Umbilical cord (tissue), 1 donor: ENCODE results near the gene CDH22. TPM values are rescaled to one million over a fixed set of nuclear protein-coding genes. Genes with fewer than 3 reads are reported as not detected.

ENCODE experiments used
- total RNA-seq: library from RNA; depleted of rRNA; stranded (reverse); fragments of >200 nt; gene quantifications from one replicate; pipeline ENCODE4 v1.2.3, GENCODE V29; 2014; ENCODE audit warnings: low replicate concordance; ENCODE audit not compliant: insufficient read depth

CDH22 gene
- total RNA-seq, 1 donor from 2014 or later, result 0.24 TPM

Other genes starting within 250 kb of the CDH22 start
- gene NCOA5, start 218.5 kb downstream of the CDH22 start, total RNA-seq, result 3.4 TPM
- gene CD40, start 190.2 kb downstream of the CDH22 start, total RNA-seq, result 5.8 TPM
- gene ELMO2, start 98.1 kb upstream of the CDH22 start, total RNA-seq, result 45.7 TPM
- gene ZNF334, start 205.1 kb upstream of the CDH22 start, total RNA-seq, result 12.0 TPM
- 0.24 TPM for gene OCSTAMP, start 242.2 kb upstream of the CDH22 start, total RNA-seq